ENCODE data around the gene KRTAP1-3.
"Not testable (repeated sequence)": the region's sequence is repeated elsewhere in the genome, so short reads cannot be mapped to it uniquely, and the experiment has no call there.

The KRTAP1-3 gene

GRCh38 chr17:41010441-41010840, 24.2 kb downstream of the KRTAP1-3 start:
- DNase-seq (ENCODE audit: low spot score), result no peak

- DNase-seq (ENCODE audit: low spot score), result no peak
Observed at GRCh38 chr17:41009936-41010335, 24.7 kb downstream of the KRTAP1-3 start.

GRCh38 chr17:41009301-41009760, 25.3 kb downstream of the KRTAP1-3 start:
- DNase-seq (ENCODE audit: low spot score), result no peak

- DNase-seq (ENCODE audit: low spot score), result no peak
Observed at GRCh38 chr17:41008811-41009210, 25.9 kb downstream of the KRTAP1-3 start, which contains the start of gene KRTAP3-1. KRTAP3-1 (minus strand) TSS chr17:41009128; CDS start chr17:41009074, 54 bp downstream.

GRCh38 chr17:41004397-41004796, 30.3 kb downstream of the KRTAP1-3 start:
- DNase-seq (ENCODE audit: low spot score), result no peak

- no peak for DNase-seq (ENCODE audit: low spot score)
Observed at GRCh38 chr17:41003926-41004325, 30.7 kb downstream of the KRTAP1-3 start.

- DNase-seq (ENCODE audit: low spot score), result no peak
Observed at GRCh38 chr17:41002814-41003213, 31.9 kb downstream of the KRTAP1-3 start.

- DNase-seq (ENCODE audit: low spot score), result no peak
Observed at GRCh38 chr17:41001795-41002194, 32.9 kb downstream of the KRTAP1-3 start.

- not testable (repeated sequence) for DNase-seq (ENCODE audit: low spot score)
Observed at GRCh38 chr17:40999563-40999962, 35.1 kb downstream of the KRTAP1-3 start, which contains the start of gene KRTAP3-2. KRTAP3-2 (minus strand) TSS chr17:40999906; CDS start chr17:40999853, 53 bp downstream.

GRCh38 chr17:40997361-40997760, 37.3 kb downstream of the KRTAP1-3 start:
- no peak for DNase-seq (ENCODE audit: low spot score)

GRCh38 chr17:40996829-40997228, 37.8 kb downstream of the KRTAP1-3 start:
- no peak for DNase-seq (ENCODE audit: low spot score)

GRCh38 chr17:40995116-40995515, 39.6 kb downstream of the KRTAP1-3 start:
- no peak for DNase-seq (ENCODE audit: low spot score)

GRCh38 chr17:40993839-40994238, 40.8 kb downstream of the KRTAP1-3 start, which contains the start of gene KRTAP3-3:
KRTAP3-3 (minus strand) TSS chr17:40994164; CDS start chr17:40994097, 67 bp downstream.
- DNase-seq (ENCODE audit: low spot score), result no peak

GRCh38 chr17:40993084-40993483, 41.6 kb downstream of the KRTAP1-3 start:
- DNase-seq (ENCODE audit: low spot score), result no peak

GRCh38 chr17:40992666-40993065, 42.0 kb downstream of the KRTAP1-3 start:
- DNase-seq (ENCODE audit: low spot score), result no peak

- no peak for DNase-seq (ENCODE audit: low spot score)
Observed at GRCh38 chr17:40986920-40987319, 47.8 kb downstream of the KRTAP1-3 start.

- no peak for DNase-seq (ENCODE audit: low spot score)
Observed at GRCh38 chr17:40984226-40984625, 50.4 kb downstream of the KRTAP1-3 start, which contains the start of gene KRT40. KRT40 (minus strand) TSS chr17:40984326; CDS start chr17:40984273, 53 bp downstream.

Measured in pons (tissue), 1 donor.